Ishikawa (cell line): ENCODE data around the gene OTOL1.

ENCODE experiments used
- CEBPB ChIP-seq: IDR thresholded peaks from 2 replicates; pipeline ENCODE4 v1.6.1; 2012
- CREB1 ChIP-seq: IDR thresholded peaks from 2 replicates; pipeline ENCODE4 v1.6.1; 2012; ENCODE audit warnings: low read depth
- EGR1 ChIP-seq: IDR thresholded peaks from 2 replicates; pipeline ENCODE4 v1.6.1; 2012
- EP300 ChIP-seq: IDR thresholded peaks from 2 replicates; pipeline ENCODE4 v1.6.1; 2012; ENCODE audit warnings: borderline replicate concordance
- FOXM1 ChIP-seq: IDR thresholded peaks from 2 replicates; pipeline ENCODE4 v1.6.1; 2012; ENCODE audit warnings: low read depth, borderline replicate concordance
- NFIC ChIP-seq: IDR thresholded peaks from 2 replicates; pipeline ENCODE4 v1.6.1; 2012
- RAD21 ChIP-seq: IDR thresholded peaks from 2 replicates; pipeline ENCODE4 v1.6.1; 2012; ENCODE audit warnings: low read depth
- TAF1 ChIP-seq: IDR thresholded peaks from 2 replicates; pipeline ENCODE4 v1.6.1; 2012; ENCODE audit warnings: low read depth, mild to moderate bottlenecking
- TCF12 ChIP-seq: IDR thresholded peaks from 2 replicates; pipeline ENCODE4 v1.6.1; 2012; ENCODE audit warnings: low read depth
- TEAD4 ChIP-seq: IDR thresholded peaks from 2 replicates; pipeline ENCODE4 v1.6.1; 2012
- USF1 ChIP-seq: IDR thresholded peaks from 2 replicates; pipeline ENCODE4 v1.6.1; 2012
- YY1 ChIP-seq: IDR thresholded peaks from 2 replicates; pipeline ENCODE4 v1.6.1; 2012; ENCODE audit warnings: low read depth
- ZBTB7A ChIP-seq: IDR thresholded peaks from 2 replicates; pipeline ENCODE4 v1.6.1; 2012; ENCODE audit warnings: low read depth
- TF ChIP-seq, protein P1 (sequence below): IDR thresholded peaks from 2 replicates; pipeline ENCODE4 v1.6.1; 2012; ENCODE audit warnings: low read depth, mild to moderate bottlenecking
- TF ChIP-seq, protein P2 (sequence below): IDR thresholded peaks from 2 replicates; pipeline ENCODE4 v1.6.1; 2012

Gene OTOL1

GRCh38 chr3:161455962-161456361, 40.6 kb upstream of the OTOL1 start:
- TF ChIP-seq CEBPB (no peak), TCF12 (no peak), TEAD4 (no peak), EP300 (no peak)
- TF ChIP-seq, protein P1, sequence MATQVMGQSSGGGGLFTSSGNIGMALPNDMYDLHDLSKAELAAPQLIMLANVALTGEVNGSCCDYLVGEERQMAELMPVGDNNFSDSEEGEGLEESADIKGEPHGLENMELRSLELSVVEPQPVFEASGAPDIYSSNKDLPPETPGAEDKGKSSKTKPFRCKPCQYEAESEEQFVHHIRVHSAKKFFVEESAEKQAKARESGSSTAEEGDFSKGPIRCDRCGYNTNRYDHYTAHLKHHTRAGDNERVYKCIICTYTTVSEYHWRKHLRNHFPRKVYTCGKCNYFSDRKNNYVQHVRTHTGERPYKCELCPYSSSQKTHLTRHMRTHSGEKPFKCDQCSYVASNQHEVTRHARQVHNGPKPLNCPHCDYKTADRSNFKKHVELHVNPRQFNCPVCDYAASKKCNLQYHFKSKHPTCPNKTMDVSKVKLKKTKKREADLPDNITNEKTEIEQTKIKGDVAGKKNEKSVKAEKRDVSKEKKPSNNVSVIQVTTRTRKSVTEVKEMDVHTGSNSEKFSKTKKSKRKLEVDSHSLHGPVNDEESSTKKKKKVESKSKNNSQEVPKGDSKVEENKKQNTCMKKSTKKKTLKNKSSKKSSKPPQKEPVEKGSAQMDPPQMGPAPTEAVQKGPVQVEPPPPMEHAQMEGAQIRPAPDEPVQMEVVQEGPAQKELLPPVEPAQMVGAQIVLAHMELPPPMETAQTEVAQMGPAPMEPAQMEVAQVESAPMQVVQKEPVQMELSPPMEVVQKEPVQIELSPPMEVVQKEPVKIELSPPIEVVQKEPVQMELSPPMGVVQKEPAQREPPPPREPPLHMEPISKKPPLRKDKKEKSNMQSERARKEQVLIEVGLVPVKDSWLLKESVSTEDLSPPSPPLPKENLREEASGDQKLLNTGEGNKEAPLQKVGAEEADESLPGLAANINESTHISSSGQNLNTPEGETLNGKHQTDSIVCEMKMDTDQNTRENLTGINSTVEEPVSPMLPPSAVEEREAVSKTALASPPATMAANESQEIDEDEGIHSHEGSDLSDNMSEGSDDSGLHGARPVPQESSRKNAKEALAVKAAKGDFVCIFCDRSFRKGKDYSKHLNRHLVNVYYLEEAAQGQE: no peak
- TF ChIP-seq, protein P2, sequence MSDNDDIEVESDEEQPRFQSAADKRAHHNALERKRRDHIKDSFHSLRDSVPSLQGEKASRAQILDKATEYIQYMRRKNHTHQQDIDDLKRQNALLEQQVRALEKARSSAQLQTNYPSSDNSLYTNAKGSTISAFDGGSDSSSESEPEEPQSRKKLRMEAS: no peak

GRCh38 chr3:161462138-161462537, 34.5 kb upstream of the OTOL1 start:
- TF ChIP-seq EP300 (no peak), CEBPB (no peak), NFIC (no peak), TCF12 (no peak), FOXM1 (no peak), USF1 (no peak), CREB1 (no peak)
- TF ChIP-seq, protein P1: no peak

- TF ChIP-seq EP300: no peak
Measured at GRCh38 chr3:161471211-161471610, 25.4 kb upstream of the OTOL1 start.

GRCh38 chr3:161474139-161474538, 22.5 kb upstream of the OTOL1 start:
- no peak for TF ChIP-seq RAD21

DNA sequence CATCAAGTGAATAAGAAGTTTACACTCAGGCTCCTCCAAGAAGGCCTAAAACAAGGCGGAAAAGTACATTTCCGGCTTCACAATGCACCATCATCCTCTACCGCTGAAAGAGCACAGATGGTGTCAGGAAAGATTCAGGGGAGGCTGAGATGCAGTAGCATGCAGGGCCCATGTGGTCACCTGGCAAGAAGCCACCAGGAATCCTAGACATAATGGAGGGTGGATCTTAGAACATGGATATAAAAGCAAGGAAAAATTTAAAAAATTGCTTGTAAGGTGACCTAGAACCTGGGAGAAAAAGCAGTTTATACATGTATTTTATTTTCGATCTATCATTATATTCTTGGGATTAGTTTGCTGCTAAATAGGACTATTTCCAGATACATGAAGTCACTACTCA, 21.9 kb upstream of the OTOL1 start:
- TF ChIP-seq EGR1: no peak

DNA sequence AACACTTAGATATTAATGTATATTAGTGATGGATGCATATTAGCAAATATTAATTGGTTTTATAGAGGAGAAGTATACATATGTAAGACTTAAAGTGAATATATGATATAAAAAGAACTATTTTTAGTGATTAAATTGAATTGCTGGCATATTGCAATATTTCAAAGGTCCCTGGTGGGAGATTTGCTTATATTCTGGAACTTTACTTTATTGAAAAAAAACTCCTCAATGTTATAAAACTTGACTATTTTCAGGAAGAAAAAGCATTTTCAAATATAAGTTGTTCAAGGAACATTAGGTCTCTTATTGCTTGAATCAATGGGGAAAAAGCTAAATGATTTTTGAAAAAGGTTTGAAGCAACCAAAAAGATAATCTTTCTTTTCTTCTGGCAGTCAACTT, 21.4 kb upstream of the OTOL1 start:
- TF ChIP-seq RAD21 (no peak), EGR1 (no peak), TEAD4 (no peak), CEBPB (no peak), ZBTB7A (no peak), NFIC (no peak), YY1 (no peak), USF1 (no peak), EP300 (no peak), CREB1 (no peak), TAF1 (no peak), FOXM1 (no peak), TCF12 (no peak)
- TF ChIP-seq, protein P1: no peak
- TF ChIP-seq, protein P2: no peak
